HCT116 (cell line): ENCODE results near the gene CORO2B. TPM values are rescaled to one million over a fixed set of nuclear protein-coding genes. Genes with fewer than 3 reads are reported as not detected.

Source experiments
- ATAC-seq: fragments of 200-7000 bp; cut with Tn5 transposase; 2 replicates; pipeline ENCODE4 v1.9.1; 2020; ENCODE audit warnings: mild to moderate bottlenecking, moderate library complexity
- BruUV-seq: library from RNA; stranded (reverse); fragments of 400-500 nt; replicated peaks from 2 replicates; lab custom pipeline; 2021; lab: Mats Ljungman, UMichigan
- CTCF ChIA-PET: fragments of 300-600 bp; sonication (Branson Sonifier 250); formaldehyde crosslinking; loops from one replicate; lab custom pipeline; 2021; ENCODE audit warnings: antibody characterized with exemption; lab: Charles Lee
- POLR2A ChIA-PET: fragments of 300-600, 350-600 bp; sonication (Branson Sonifier 250); formaldehyde crosslinking; loops from one replicate; lab custom pipeline; 2021; ENCODE audit warnings: antibody characterized with exemption; lab: Charles Lee
- RAD21 ChIA-PET, 2 experiments: fragments of 300-600 bp; sonication (Branson Sonifier 250); formaldehyde crosslinking; loops; one replicate each; lab custom pipeline; 2023; ENCODE audit warnings: low total read pairs in 2 of 2; ENCODE audit not compliant: uncharacterized antibody in 2 of 2, unreplicated experiment in 2 of 2, low non-redundant PET in 1 of 2; lab: Charles Lee
- DNase-seq: peaks from one replicate; pipeline ENCODE4 v3.0.0-alpha.2; 2010; ENCODE audit warnings: low read depth, low spot score
- H2AFZ ChIP-seq: fragments of 200-600 bp; shearing (Covaris generic), sonication (generic); 2 replicates; pipeline ENCODE4 v1.6.1; 2017; ENCODE audit warnings: low read depth, mixed run types, mixed read lengths, antibody characterized with exemption, low read length; ENCODE audit not compliant: poor library complexity, severe bottlenecking
- H3K27ac ChIP-seq: 2 replicates; pipeline ENCODE4 v1.5.1; 2012; ENCODE audit warnings: low read depth, low read length
- H3K27me3 ChIP-seq: fragments of 200-600 bp; sonication (generic); 2 replicates; pipeline ENCODE4 v1.6.1; 2016; ENCODE audit warnings: mixed run types, low read length, mixed read lengths; ENCODE audit not compliant: insufficient read depth
- H3K36me3 ChIP-seq, 2 experiments: fragments of 200-500 bp in 1 of 2; fragments of 200-600 bp in 1 of 2; sonication (Bioruptor generic) in 1 of 2; sonication (generic) in 1 of 2; 2 replicates each; pipeline versions ENCODE4 v1.5.1 to v1.6.1; 2014 to 2016; ENCODE audit warnings: low read length in 2 of 2, inconsistent platforms in 1 of 2, mixed read lengths in 1 of 2, mixed run types in 1 of 2; ENCODE audit not compliant: insufficient read depth in 2 of 2, control insufficient read depth in 1 of 2
- H3K4me1 ChIP-seq, 2 experiments: fragments of 200-600 bp in 1 of 2; sonication (generic) in 1 of 2; 2 replicates each; pipeline versions ENCODE4 v1.5.1 to v1.6.1; 2012 to 2017; ENCODE audit warnings: low read length in 2 of 2, inconsistent platforms in 1 of 2, mild to moderate bottlenecking in 1 of 2, mixed read lengths in 1 of 2, mixed run types in 1 of 2, moderate library complexity in 1 of 2; ENCODE audit not compliant: insufficient read depth in 2 of 2, control insufficient read depth in 1 of 2
- H3K4me2 ChIP-seq: fragments of 200-600 bp; sonication (generic); 2 replicates; pipeline ENCODE4 v1.6.1; 2017; ENCODE audit warnings: mixed run types, low read length, mixed read lengths
- H3K4me3 ChIP-seq, 2 experiments: fragments of 200-600 bp in 1 of 2; sonication (generic) in 1 of 2; replicated peaks in 1 of 2; 2 replicates each; pipeline ENCODE4 v1.5.1; 2011 to 2016; ENCODE audit warnings: low read length in 2 of 2, control low read depth in 1 of 2, low read depth in 1 of 2, mild to moderate bottlenecking in 1 of 2, mixed read lengths in 1 of 2, mixed run types in 1 of 2
- H3K79me2 ChIP-seq: fragments of 200-600 bp; sonication (generic); 2 replicates; pipeline ENCODE4 v1.6.1; 2017; ENCODE audit warnings: mild to moderate bottlenecking, mixed run types, low read length, moderate library complexity, mixed read lengths; ENCODE audit not compliant: insufficient read depth
- H3K9ac ChIP-seq: fragments of 200-600 bp; sonication (generic); 2 replicates; pipeline ENCODE4 v1.6.1; 2016; ENCODE audit warnings: low read length, mixed read lengths
- H3K9me2 ChIP-seq: fragments of 200-600 bp; sonication (generic), shearing (Covaris generic); 2 replicates; pipeline ENCODE4 v1.6.1; 2017; ENCODE audit warnings: mixed run types, mild to moderate bottlenecking, moderate library complexity; ENCODE audit not compliant: insufficient read depth
- H3K9me3 ChIP-seq, 2 experiments: fragments of 200-500 bp in 1 of 2; fragments of 200-600 bp in 1 of 2; sonication (Bioruptor generic) in 1 of 2; sonication (generic) in 1 of 2; 2 replicates each; pipeline ENCODE4 v1.6.1; 2014 to 2017; ENCODE audit warnings: low read length in 2 of 2, mixed read lengths in 2 of 2, inconsistent platforms in 1 of 2, low read depth in 1 of 2, mild to moderate bottlenecking in 1 of 2, mixed run types in 1 of 2, moderate library complexity in 1 of 2; ENCODE audit not compliant: control insufficient read depth in 1 of 2, insufficient read depth in 1 of 2
- H4K20me1 ChIP-seq: fragments of 200-600 bp; sonication (generic), shearing (Covaris generic); 2 replicates; pipeline ENCODE4 v1.6.1; 2017; ENCODE audit warnings: mixed run types, mild to moderate bottlenecking, moderate library complexity; ENCODE audit not compliant: insufficient read depth
- ATF3 ChIP-seq: IDR thresholded peaks from 2 replicates; pipeline ENCODE4 v1.6.1; 2012
- CBX3 ChIP-seq: IDR thresholded peaks from 2 replicates; pipeline ENCODE4 v1.6.1; 2012; ENCODE audit warnings: low read depth
- CEBPB ChIP-seq: IDR thresholded peaks from 2 replicates; pipeline ENCODE4 v1.6.1; 2012; ENCODE audit warnings: low read depth
- CTCF ChIP-seq, 3 experiments: fragments of 200-600 bp in 1 of 3; sonication (generic) in 1 of 3; IDR thresholded peaks in 2 of 3; conservative IDR thresholded peaks in 1 of 3; 2 replicates each; pipeline ENCODE4 v1.5.1; 2012 to 2017; ENCODE audit warnings: low read depth in 2 of 3, low read length in 2 of 3, antibody characterized with exemption in 1 of 3, borderline replicate concordance in 1 of 3, control low read depth in 1 of 3, mild to moderate bottlenecking in 1 of 3, mixed read lengths in 1 of 3, mixed run types in 1 of 3, moderate library complexity in 1 of 3; ENCODE audit not compliant: insufficient read depth in 1 of 3
- EGR1 ChIP-seq: IDR thresholded peaks from 2 replicates; pipeline ENCODE4 v1.6.1; 2012; ENCODE audit warnings: low read depth
- ELF1 ChIP-seq: IDR thresholded peaks from 2 replicates; pipeline ENCODE4 v1.6.1; 2012; ENCODE audit warnings: low read depth, borderline replicate concordance
- EZH2 ChIP-seq: fragments of 200-600 bp; sonication (generic); IDR thresholded peaks from 2 replicates; pipeline ENCODE4 v1.6.1; 2017; ENCODE audit warnings: antibody characterized with exemption, mixed run types
- EZH2phosphoT487 ChIP-seq: fragments of 200-600 bp; IDR thresholded peaks from 2 replicates; pipeline ENCODE4 v1.6.1; 2018; ENCODE audit warnings: antibody characterized with exemption, borderline replicate concordance
- FOSL1 ChIP-seq: IDR thresholded peaks from 2 replicates; pipeline ENCODE4 v1.6.1; 2012; ENCODE audit warnings: low read depth
- JUND ChIP-seq: IDR thresholded peaks from 2 replicates; pipeline ENCODE4 v1.6.1; 2012
- MAX ChIP-seq: IDR thresholded peaks from 2 replicates; pipeline ENCODE4 v1.6.1; 2012
- POLR2AphosphoS5 ChIP-seq: IDR thresholded peaks from 2 replicates; pipeline ENCODE4 v1.6.1; 2011; ENCODE audit warnings: mild to moderate bottlenecking, low read depth, low read length, moderate library complexity
- RAD21 ChIP-seq: IDR thresholded peaks from 2 replicates; pipeline ENCODE4 v1.6.1; 2012; ENCODE audit warnings: low read depth, mild to moderate bottlenecking
- REST ChIP-seq: IDR thresholded peaks from 2 replicates; pipeline ENCODE4 v1.6.1; 2012; ENCODE audit warnings: low read depth
- SIN3A ChIP-seq: IDR thresholded peaks from 2 replicates; pipeline ENCODE4 v1.6.1; 2012; ENCODE audit warnings: low read depth
- SP1 ChIP-seq: IDR thresholded peaks from 2 replicates; pipeline ENCODE4 v1.6.1; 2012; ENCODE audit warnings: low read depth
- TCF7L2 ChIP-seq: IDR thresholded peaks from 2 replicates; pipeline ENCODE4 v1.7.0; 2011; ENCODE audit warnings: borderline replicate concordance, inconsistent platforms; ENCODE audit not compliant: insufficient read depth, insufficient read length; ENCODE audit errors: extremely low read depth
- YY1 ChIP-seq: IDR thresholded peaks from 2 replicates; pipeline ENCODE4 v1.6.1; 2011; ENCODE audit warnings: low read length, low read depth, moderate library complexity, mild to moderate bottlenecking; ENCODE audit not compliant: insufficient replicate concordance; ENCODE audit errors: extremely low read depth
- ZBTB33 ChIP-seq: IDR thresholded peaks from 2 replicates; pipeline ENCODE4 v1.6.1; 2011; ENCODE audit warnings: mild to moderate bottlenecking, low read length, moderate library complexity; ENCODE audit not compliant: insufficient replicate concordance; ENCODE audit errors: extremely low read depth
- ZFX ChIP-seq: fragments of 450-650 bp; IDR thresholded peaks from 2 replicates; pipeline ENCODE4 v1.6.1; 2017
- intact Hi-C: fragments of 100-400 bp; cut with micrococcal nuclease; formaldehyde crosslinking; loops from 2 replicates; pipeline ENCODE4 v1.10.0; 2022
- total RNA-seq: library from RNA; stranded (reverse); gene quantifications from one replicate; pipeline ENCODE4 v1.2.1, GENCODE V29; 2021; ENCODE audit not compliant: unreplicated experiment

The CORO2B gene
- total RNA-seq, 1 experiment from 2014 or later, result 2.8 TPM

GRCh38 chr15:68655686-68656437 lies 77.1 kb downstream of the CORO2B start:
- Histone ChIP-seq H3K79me2 (no peaks in the 10 kb centered on the region), H3K4me1 (peaks cover under 1 to 7% of the 10 kb centered on the region in 2 experiments; a peak in 2 of 4 replicates), H3K27ac (no peak overlapping the region), H3K27me3 (no peaks in the 10 kb centered on the region), H3K9me3 (no peaks in the 10 kb centered on the region), H3K9ac (no peak overlapping the region), H3K36me3 (no peaks in the 10 kb centered on the region), H2AFZ (no peak overlapping the region), H3K4me2 (no peak overlapping the region), H3K4me3 (no peak overlapping the region), H4K20me1 (no peaks in the 10 kb centered on the region), H3K9me2 (no peaks in the 10 kb centered on the region)
- POLR2A ChIA-PET, result no interaction called here
- CTCF ChIA-PET, result interaction anchor here (1.1 kb wide), 1 partner anchor 102 kb away, joined by 5 read pairs; no protein-coding TSS in a partner anchor
- RAD21 ChIA-PET, result no interaction called here
- no TSS peak for BruUV-seq
- DNase-seq, result no peak
- ATAC-seq, result no peak
- intact Hi-C loops, result no loop called here
- TF ChIP-seq CTCF (IDR thresholded peaks at IDR 0.05 in 2 of 3, conservative IDR thresholded peaks at IDR 0.05 in 1 of 3; ENCODE audit: borderline replicate concordance in 1 of 3, insufficient read depth in 1 of 3, low read depth in 2 of 3, low read length in 2 of 3) (no peak), TCF7L2 (no peak), FOSL1 (no peak), ZFX (no peak), EZH2 (no peak), YY1 (no peak), CBX3 (no peak), ATF3 (no peak), CEBPB (no peak), ELF1 (no peak), RAD21 (no peak), EGR1 (no peak), JUND (no peak), SP1 (no peak), SIN3A (no peak), EZH2phosphoT487 (no peak), POLR2AphosphoS5 (no peak), ZBTB33 (no peak), REST (no peak), MAX (no peak)
